ENCODE measurements around the gene ARHGAP27. TPM values are rescaled to one million over a fixed set of nuclear protein-coding genes. Genes with fewer than 3 reads are reported as not detected.

The ARHGAP27 gene
- total and polyA plus RNA-seq, 2 of the 13 experiments (the other 11 are each of a cell fraction or from before 2014, with no cell fraction given) = 15.5 to 18.9 TPM

GRCh38 chr17:45413498-45413923 lies 19.2 kb downstream of the ARHGAP27 start:
- DNase-seq (ENCODE audit: low spot score) = peak; percentile 57
- BruUV-seq (replicated peaks) = no TSS peak
- Histone ChIP-seq H3K4me2 (ENCODE audit: low read depth, low read length) (0 out of 2 replicates have a peak overlapping the region, but pooled peaks have one; percentile 41), H3K79me2 (ENCODE audit: insufficient read depth, low read length) (no peaks in the 10 kb centered on the region), H3K9ac (ENCODE audit: insufficient read depth, low read depth, low read length) (peak overlapping the region; percentile 37; the same call in 1 of the 2 replicates), H3K9me3 (ENCODE audit: low read length) (no peaks in the 10 kb centered on the region), H3K36me3 (replicated peaks in 1 of 2; ENCODE audit: control insufficient read depth in 1 of 2, insufficient read depth in 2 of 2, low read length in 2 of 2) (peaks cover 0 to 3% of the 10 kb centered on the region in 2 experiments; a peak in 4 of 5 replicates), H3K27me3 (ENCODE audit: control insufficient read depth in 1 of 2, insufficient read depth in 2 of 2, low read length in 2 of 2) (no peaks in the 10 kb centered on the region), H4K20me1 (ENCODE audit: insufficient read depth, low read length) (no peaks in the 10 kb centered on the region), H3K4me3 (replicated peaks in 1 of 3; ENCODE audit: insufficient read depth in 1 of 3, low read depth in 2 of 3, low read length in 3 of 3) (no peak overlapping the region), H3K27ac (ENCODE audit: extremely low read length, insufficient read depth, low read length) (peak overlapping the region; percentile 45), H3K4me1 (ENCODE audit: insufficient read depth, low read length) (peaks cover 42% of the 10 kb centered on the region), H2AFZ (ENCODE audit: low read length) (no peak overlapping the region)
- WGBS (ENCODE audit: low lambda C conversion rate) = 67% methylated on average over 4 of the region's 9 CpGs
- peak; percentile 86 for ATAC-seq
- ChIA-PET POLR2A (interaction anchor here (3.6 kb wide), 1 partner anchor 11 kb away, joined by 24 read pairs; no protein-coding TSS in a partner anchor), CTCF (ENCODE audit: low intra/inter-chr PET ratio, low total read pairs) (no interaction called here)
- in situ Hi-C loops (cut with HindIII; ENCODE audit: extremely low pct_ligation_motif_present, low pct_unique_long_range_greater_than_20kb) = no loop called here
- intact Hi-C loops (cut with micrococcal nuclease; ENCODE audit: unreplicated experiment) = no loop called here
- FAIRE-seq = no peak
- TF ChIP-seq ZNF781 (CRISPR knock-in tag; IDR thresholded peaks at IDR 0.05; ENCODE audit: borderline replicate concordance, not compliant biosample characterization) = peak; percentile 8
- TF ChIP-seq ZNF883 (CRISPR knock-in tag; IDR thresholded peaks at IDR 0.05; ENCODE audit: not compliant biosample characterization) = no peak
- no peak for TF ChIP-seq ZNF431 (CRISPR knock-in tag; IDR thresholded peaks at IDR 0.05; ENCODE audit: borderline replicate concordance, low read depth)
- TF ChIP-seq, protein P1, sequence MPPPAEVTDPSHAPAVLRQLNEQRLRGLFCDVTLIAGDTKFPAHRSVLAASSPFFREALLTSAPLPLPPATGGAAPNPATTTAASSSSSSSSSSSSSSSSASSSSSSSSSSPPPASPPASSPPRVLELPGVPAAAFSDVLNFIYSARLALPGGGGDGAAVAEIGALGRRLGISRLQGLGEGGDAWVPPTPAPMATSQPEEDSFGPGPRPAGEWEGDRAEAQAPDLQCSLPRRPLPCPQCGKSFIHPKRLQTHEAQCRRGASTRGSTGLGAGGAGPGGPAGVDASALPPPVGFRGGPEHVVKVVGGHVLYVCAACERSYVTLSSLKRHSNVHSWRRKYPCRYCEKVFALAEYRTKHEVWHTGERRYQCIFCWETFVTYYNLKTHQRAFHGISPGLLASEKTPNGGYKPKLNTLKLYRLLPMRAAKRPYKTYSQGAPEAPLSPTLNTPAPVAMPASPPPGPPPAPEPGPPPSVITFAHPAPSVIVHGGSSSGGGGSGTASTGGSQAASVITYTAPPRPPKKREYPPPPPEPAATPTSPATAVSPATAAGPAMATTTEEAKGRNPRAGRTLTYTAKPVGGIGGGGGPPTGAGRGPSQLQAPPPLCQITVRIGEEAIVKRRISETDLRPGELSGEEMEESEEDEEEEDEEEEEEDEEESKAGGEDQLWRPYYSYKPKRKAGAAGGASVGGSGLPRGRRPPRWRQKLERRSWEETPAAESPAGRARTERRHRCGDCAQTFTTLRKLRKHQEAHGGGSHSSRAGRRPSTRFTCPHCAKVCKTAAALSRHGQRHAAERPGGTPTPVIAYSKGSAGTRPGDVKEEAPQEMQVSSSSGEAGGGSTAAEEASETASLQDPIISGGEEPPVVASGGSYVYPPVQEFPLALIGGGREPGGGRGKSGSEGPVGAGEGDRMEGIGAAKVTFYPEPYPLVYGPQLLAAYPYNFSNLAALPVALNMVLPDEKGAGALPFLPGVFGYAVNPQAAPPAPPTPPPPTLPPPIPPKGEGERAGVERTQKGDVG (CRISPR knock-in tag; IDR thresholded peaks at IDR 0.05; ENCODE audit: borderline replicate concordance) = peak; percentile 36; the same call in 1 of the 2 replicates
- peak; percentile 73 for TF ChIP-seq RARA (CRISPR knock-in tag; IDR thresholded peaks at IDR 0.05)
- TF ChIP-seq HNF4A (CRISPR knock-in tag; IDR thresholded peaks at IDR 0.05) = peak; percentile 79
- TF ChIP-seq, protein P2, sequence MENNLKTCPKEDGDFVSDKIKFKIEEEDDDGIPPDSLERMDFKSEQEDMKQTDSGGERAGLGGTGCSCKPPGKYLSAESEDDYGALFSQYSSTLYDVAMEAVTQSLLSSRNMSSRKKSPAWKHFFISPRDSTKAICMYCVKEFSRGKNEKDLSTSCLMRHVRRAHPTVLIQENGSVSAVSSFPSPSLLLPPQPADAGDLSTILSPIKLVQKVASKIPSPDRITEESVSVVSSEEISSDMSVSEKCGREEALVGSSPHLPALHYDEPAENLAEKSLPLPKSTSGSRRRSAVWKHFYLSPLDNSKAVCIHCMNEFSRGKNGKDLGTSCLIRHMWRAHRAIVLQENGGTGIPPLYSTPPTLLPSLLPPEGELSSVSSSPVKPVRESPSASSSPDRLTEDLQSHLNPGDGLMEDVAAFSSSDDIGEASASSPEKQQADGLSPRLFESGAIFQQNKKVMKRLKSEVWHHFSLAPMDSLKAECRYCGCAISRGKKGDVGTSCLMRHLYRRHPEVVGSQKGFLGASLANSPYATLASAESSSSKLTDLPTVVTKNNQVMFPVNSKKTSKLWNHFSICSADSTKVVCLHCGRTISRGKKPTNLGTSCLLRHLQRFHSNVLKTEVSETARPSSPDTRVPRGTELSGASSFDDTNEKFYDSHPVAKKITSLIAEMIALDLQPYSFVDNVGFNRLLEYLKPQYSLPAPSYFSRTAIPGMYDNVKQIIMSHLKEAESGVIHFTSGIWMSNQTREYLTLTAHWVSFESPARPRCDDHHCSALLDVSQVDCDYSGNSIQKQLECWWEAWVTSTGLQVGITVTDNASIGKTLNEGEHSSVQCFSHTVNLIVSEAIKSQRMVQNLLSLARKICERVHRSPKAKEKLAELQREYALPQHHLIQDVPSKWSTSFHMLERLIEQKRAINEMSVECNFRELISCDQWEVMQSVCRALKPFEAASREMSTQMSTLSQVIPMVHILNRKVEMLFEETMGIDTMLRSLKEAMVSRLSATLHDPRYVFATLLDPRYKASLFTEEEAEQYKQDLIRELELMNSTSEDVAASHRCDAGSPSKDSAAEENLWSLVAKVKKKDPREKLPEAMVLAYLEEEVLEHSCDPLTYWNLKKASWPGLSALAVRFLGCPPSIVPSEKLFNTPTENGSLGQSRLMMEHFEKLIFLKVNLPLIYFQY (CRISPR knock-in tag; IDR thresholded peaks at IDR 0.05; ENCODE audit: borderline replicate concordance) = 0 out of 2 replicates have a peak, but pooled peaks have one; percentile 25
- TF ChIP-seq MAZ (IDR thresholded peaks at IDR 0.05; ENCODE audit: borderline replicate concordance, low read depth, low read length) = 0 out of 2 replicates have a peak, but pooled peaks have one; percentile 42
- no peak for TF ChIP-seq MAZ (CRISPR knock-in tag; IDR thresholded peaks at IDR 0.05; ENCODE audit: low read depth)
- no peak for TF ChIP-seq MBD4 (IDR thresholded peaks at IDR 0.05; ENCODE audit: borderline replicate concordance, low read length)
- TF ChIP-seq KDM5B (CRISPR knock-in tag; IDR thresholded peaks at IDR 0.05; ENCODE audit: borderline replicate concordance) = peak; percentile 39; the same call in 1 of the 2 replicates
- TF ChIP-seq KDM6A (CRISPR knock-in tag; IDR thresholded peaks at IDR 0.05; ENCODE audit: low read depth) = no peak
- TF ChIP-seq SNRNP70 (IDR thresholded peaks at IDR 0.05; ENCODE audit: low read depth, low read length) = no peak
- TF ChIP-seq HMG20B (CRISPR knock-in tag; conservative IDR thresholded peaks at IDR 0.05) = no peak
- no peak for TF ChIP-seq TRIM22 (IDR thresholded peaks at IDR 0.05)
- no peak for TF ChIP-seq IKZF4 (CRISPR knock-in tag; IDR thresholded peaks at IDR 0.05; ENCODE audit: borderline replicate concordance, low read depth, not compliant biosample characterization)

Measured in HepG2 (cell line).